Kidney epithelial cell (primary cell): Measurements from ENCODE around the gene DACT3. TPM values are rescaled to one million over a fixed set of nuclear protein-coding genes. Genes with fewer than 3 reads are reported as not detected.

Experiments used
- DNase-seq: peaks from one replicate; pipeline ENCODE4 v3.0.0-alpha.2; 2010; ENCODE audit warnings: low read depth
- H3K27me3 ChIP-seq: 2 replicates; pipeline ENCODE4 v1.6.0; 2011; ENCODE audit warnings: low read length; ENCODE audit not compliant: control insufficient read depth, insufficient read depth
- H3K36me3 ChIP-seq: 2 replicates; pipeline ENCODE4 v1.5.1; 2011; ENCODE audit warnings: low read length; ENCODE audit not compliant: control insufficient read depth, insufficient read depth
- H3K4me3 ChIP-seq: 2 replicates; pipeline ENCODE4 v1.5.1; 2011; ENCODE audit warnings: low read depth, mild to moderate bottlenecking, control low read depth, low read length
- CTCF ChIP-seq: IDR thresholded peaks from 2 replicates; pipeline ENCODE4 v1.5.1; 2011; ENCODE audit warnings: mild to moderate bottlenecking, moderate library complexity, low read length, control low read depth, inconsistent platforms; ENCODE audit not compliant: insufficient read depth, poor library complexity, severe bottlenecking
- total RNA-seq: library from RNA; depleted of rRNA; stranded (reverse); fragments of >200 nt; gene quantifications from 2 replicates; pipeline ENCODE4 v1.2.3, GENCODE V29; 2015

Gene DACT3
- total RNA-seq, 1 donor from 2014 or later = 0.33 TPM

- no peaks in the 10 kb centered on the region for H3K27me3 ChIP-seq
- H3K36me3 ChIP-seq = peaks cover 1% of the 10 kb centered on the region
- no peak for TF ChIP-seq CTCF
- no peak for DNase-seq
- no peak overlapping the region for H3K4me3 ChIP-seq
Measured at GRCh38 chr19:46604781-46605355, 56.1 kb downstream of the DACT3 start.

DNA sequence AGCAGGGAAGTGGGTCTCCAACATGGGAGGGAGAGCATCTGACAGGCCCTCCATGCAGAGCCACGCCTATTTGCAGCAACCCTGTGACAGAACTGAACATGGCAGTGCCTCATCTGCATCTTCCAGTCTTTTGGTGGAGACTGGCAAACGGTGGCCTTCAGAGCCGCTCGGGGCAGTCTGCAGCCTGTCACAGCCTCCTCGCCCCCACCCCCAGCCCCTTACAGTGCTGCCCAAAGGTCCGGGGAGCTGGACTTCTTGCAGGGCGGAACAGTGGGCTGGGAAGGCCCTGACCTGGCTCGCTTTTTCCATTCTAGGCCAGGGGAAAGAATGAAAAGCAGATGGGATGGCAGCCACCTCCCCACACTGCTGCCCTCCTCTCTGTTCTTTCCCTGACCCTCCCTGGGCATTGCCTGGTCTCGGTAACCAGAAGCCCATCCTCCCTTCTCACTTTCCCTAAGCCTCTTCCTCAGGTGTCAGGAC lies 57.2 kb downstream of the DACT3 start:
- Histone ChIP-seq H3K27me3 (no peaks in the 10 kb centered on the region), H3K4me3 (no peak overlapping the region), H3K36me3 (no peaks in the 10 kb centered on the region)
- no peak for TF ChIP-seq CTCF
- DNase-seq = no peak

DNA sequence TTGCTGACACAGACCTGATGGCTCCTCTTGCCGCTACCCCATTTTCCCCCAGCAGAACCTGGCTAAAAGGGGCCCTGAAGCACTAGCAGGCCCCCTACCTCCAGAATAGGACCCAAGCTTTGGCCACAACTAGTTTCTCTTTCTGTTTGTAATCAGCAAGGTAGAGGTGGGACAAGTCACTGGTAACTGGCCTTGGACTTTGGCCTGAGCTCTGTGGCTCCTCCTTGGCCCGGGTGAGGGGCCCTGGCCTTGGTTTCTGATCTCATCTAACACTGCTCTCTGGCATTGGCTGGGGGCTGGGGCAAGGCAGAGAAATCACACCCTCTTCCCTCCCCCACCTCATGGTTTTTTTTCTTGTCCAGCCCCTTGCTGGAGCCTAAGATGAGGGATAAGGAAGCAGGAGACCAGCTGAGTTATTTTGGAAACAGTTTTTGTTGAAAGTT lies 57.8 kb downstream of the DACT3 start:
- no peak for TF ChIP-seq CTCF
- H3K36me3 ChIP-seq = no peaks in the 10 kb centered on the region
- no peaks in the 10 kb centered on the region for H3K27me3 ChIP-seq
- no peak for DNase-seq
- H3K4me3 ChIP-seq = peak overlapping the region; percentile 88

DNA sequence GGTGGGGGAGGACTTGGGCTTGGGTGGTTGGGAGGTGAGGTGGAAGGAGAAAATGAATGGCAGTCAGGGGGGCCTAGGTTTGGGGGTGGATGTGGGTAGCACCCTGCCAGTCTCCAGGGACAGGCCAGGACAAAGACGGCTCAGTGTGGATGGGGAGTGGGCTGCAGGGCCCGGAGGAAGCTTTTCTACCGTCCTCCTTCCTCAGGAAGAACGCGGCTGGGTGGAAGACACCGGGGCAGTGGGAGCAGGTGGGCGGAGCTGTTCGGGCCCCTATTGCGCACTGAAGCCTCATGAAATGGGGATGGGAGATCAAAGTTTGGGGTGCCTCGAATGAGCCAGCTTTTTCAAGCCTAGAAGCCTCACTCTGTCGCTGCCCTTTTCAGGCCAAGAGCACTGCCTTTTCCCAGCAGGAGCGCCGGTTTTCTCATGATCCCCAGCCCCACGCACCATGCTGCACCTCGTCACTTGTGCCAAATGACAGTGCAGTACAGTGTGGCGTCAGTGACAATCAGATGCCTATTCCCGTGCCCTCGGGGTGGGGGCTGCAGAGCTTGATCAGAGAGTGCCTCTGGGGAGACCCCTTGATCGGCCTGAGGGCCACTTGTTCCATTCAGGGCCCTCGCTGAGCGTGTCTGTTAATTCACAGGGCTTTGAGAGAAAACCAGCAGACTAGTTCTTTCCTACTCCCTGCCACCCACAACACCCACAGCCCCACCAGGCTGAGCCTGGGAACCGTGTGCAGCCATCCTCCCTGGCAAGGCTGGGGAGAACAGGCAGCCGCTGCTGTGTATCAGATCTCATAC lies 58.4 kb downstream of the DACT3 start:
- Histone ChIP-seq H3K27me3 (no peaks in the 10 kb centered on the region), H3K4me3 (peak overlapping the region; percentile 88), H3K36me3 (no peaks in the 10 kb centered on the region)
- DNase-seq = no peak
- no peak for TF ChIP-seq CTCF

- TF ChIP-seq CTCF = no peak
- DNase-seq = no peak
- no peaks in the 10 kb centered on the region for H3K36me3 ChIP-seq
- peak within 1 kb of the TSS; percentile 88 for H3K4me3 ChIP-seq
- no peaks in the 10 kb centered on the region for H3K27me3 ChIP-seq
Measured at GRCh38 chr19:46601318-46602224, 59.4 kb downstream of the DACT3 start, which contains the start of gene CALM3. TSS of gene CALM3 (plus strand) at chr19:46601330. CDS start at chr19:46601435, 105 bp downstream.
